ENCODE data around the gene SCUBE3.

Gene SCUBE3

GRCh38 chr6:35283361-35283760, 69.6 kb downstream of the SCUBE3 start:
- no peak for TF ChIP-seq CTCF (IDR thresholded peaks at IDR 0.05; ENCODE audit: low read depth, low read length, missing control alignments)
- DNase-seq (ENCODE audit: low read depth): no peak
- no peak overlapping the region for H3K4me3 ChIP-seq (ENCODE audit: low read depth, low read length)

GRCh38 chr6:35287671-35288396, 74.1 kb downstream of the SCUBE3 start:
- TF ChIP-seq CTCF (IDR thresholded peaks at IDR 0.05; ENCODE audit: low read depth, low read length, missing control alignments): no peak
- no peak overlapping the region for H3K4me3 ChIP-seq (ENCODE audit: low read depth, low read length)
- DNase-seq (ENCODE audit: low read depth): no peak

GRCh38 chr6:35288834-35289233, 75.1 kb downstream of the SCUBE3 start:
- H3K4me3 ChIP-seq (ENCODE audit: low read depth, low read length): no peak overlapping the region
- TF ChIP-seq CTCF (IDR thresholded peaks at IDR 0.05; ENCODE audit: low read depth, low read length, missing control alignments): no peak
- no peak for DNase-seq (ENCODE audit: low read depth)

DNA sequence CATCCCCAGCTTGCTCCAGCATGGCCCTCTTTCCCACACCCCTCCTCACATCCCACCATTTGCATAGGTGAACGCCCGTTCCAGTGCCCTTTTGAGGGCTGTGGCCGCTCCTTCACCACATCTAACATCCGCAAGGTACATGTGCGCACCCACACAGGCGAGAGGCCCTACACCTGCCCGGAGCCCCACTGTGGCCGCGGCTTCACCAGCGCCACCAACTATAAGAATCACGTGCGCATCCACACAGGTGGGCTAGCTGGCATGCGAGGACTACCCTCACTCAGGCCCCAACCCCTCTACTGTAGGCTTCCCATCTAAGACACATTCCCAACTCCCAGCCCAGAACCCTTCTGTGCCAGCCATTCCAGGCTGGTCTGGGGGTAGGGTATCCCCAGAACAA, 77.7 kb downstream of the SCUBE3 start:
- no peak for DNase-seq (ENCODE audit: low read depth)
- TF ChIP-seq CTCF (IDR thresholded peaks at IDR 0.05; ENCODE audit: low read depth, low read length, missing control alignments): no peak
- no peak overlapping the region for H3K4me3 ChIP-seq (ENCODE audit: low read depth, low read length)

- DNase-seq (ENCODE audit: low read depth): no peak
- no peak for TF ChIP-seq CTCF (IDR thresholded peaks at IDR 0.05; ENCODE audit: low read depth, low read length, missing control alignments)
- no peak overlapping the region for H3K4me3 ChIP-seq (ENCODE audit: low read depth, low read length)
Measured at GRCh38 chr6:35292494-35292893, 78.7 kb downstream of the SCUBE3 start.

DNA sequence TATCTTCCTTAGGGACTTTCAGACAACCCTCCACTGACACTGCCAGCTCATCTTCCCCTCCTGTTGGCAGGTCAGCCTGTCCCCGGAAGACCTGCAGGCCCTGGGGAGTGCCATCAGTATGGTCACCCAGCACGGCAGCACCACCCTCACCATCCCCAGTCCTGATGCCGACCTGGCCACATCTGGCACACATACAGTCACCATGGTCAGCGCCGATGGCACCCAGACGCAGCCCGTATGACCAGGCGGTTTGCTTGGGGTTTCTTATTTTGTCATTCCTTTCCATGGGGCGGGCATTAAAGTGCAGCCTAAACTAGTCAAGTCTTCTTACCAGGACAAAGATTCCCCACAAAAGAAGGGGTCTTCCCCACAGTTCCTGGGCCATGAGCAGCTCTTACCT, 79.9 kb downstream of the SCUBE3 start:
- no peak for TF ChIP-seq CTCF (IDR thresholded peaks at IDR 0.05; ENCODE audit: low read depth, low read length, missing control alignments)
- no peak for DNase-seq (ENCODE audit: low read depth)
- H3K4me3 ChIP-seq (ENCODE audit: low read depth, low read length): no peak overlapping the region

DNA sequence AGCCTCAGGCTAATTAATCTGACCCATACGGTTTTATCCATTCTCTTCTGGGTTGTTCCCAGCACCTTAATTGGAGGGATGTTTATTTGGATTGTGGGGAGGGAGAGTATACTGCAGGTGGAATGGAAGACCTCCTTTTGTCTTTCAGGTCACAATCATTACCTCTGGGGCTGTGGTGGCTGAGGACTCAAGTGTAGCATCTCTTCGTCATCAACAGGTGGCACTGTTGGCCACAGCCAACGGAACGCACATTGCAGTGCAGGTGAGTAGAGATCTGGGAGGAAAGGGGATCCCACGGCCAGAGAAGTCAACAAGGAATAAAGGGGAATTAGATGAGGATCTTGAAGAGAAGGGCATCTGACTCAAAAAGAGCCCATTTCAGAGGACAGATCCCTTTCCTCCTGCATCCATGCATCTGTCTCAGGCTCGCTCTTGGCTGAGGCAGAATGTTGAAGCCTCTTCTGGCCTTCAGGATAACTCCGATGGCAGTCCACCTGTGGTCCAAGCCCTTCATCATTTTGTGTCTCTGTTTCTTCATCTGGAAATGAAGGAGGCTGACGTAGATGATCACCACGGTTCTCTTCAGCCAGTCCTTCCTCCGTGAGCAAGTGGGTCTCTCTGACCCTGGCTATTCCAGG, 80.7 kb downstream of the SCUBE3 start:
- DNase-seq (ENCODE audit: low read depth): no peak
- H3K4me3 ChIP-seq (ENCODE audit: low read depth, low read length): no peak overlapping the region
- peak; percentile 84 for TF ChIP-seq CTCF (IDR thresholded peaks at IDR 0.05; ENCODE audit: low read depth, low read length, missing control alignments)
